Astrocyte (in vitro differentiated cells and primary cell): ENCODE measurements around the gene SFMBT2. TPM values are rescaled to one million over a fixed set of nuclear protein-coding genes. Genes with fewer than 3 reads are reported as not detected.
"Not testable (repeated sequence)": the region's sequence is repeated elsewhere in the genome, so short reads cannot be mapped to it uniquely, and the experiment has no call there.

Source experiments
- DNase-seq: peaks from one replicate; pipeline ENCODE4 v3.0.0-alpha.2; 2010; ENCODE audit warnings: low read depth
- FAIRE-seq: peaks from 2 replicates; lab custom pipeline; 2011; peaks lifted over from hg19 to GRCh38; lab: Jason Lieb, UNC
- H2AFZ ChIP-seq: 2 replicates; pipeline ENCODE4 v1.6.0; 2012; ENCODE audit warnings: low read depth, low read length, inconsistent platforms
- H3K27ac ChIP-seq: 2 replicates; pipeline ENCODE4 v1.5.1; 2011; ENCODE audit warnings: low read depth, low read length, inconsistent platforms
- H3K27me3 ChIP-seq: 2 replicates; pipeline ENCODE4 v1.6.0; 2011; ENCODE audit warnings: low read length, inconsistent platforms; ENCODE audit not compliant: insufficient read depth
- H3K36me3 ChIP-seq: 2 replicates; pipeline ENCODE4 v1.5.1; 2011; ENCODE audit warnings: low read length, inconsistent platforms; ENCODE audit not compliant: insufficient read depth
- H3K4me1 ChIP-seq: 2 replicates; pipeline ENCODE4 v1.5.1; 2011; ENCODE audit warnings: low read length, inconsistent platforms; ENCODE audit not compliant: insufficient read depth
- H3K4me2 ChIP-seq: 2 replicates; pipeline ENCODE4 v1.6.0; 2012; ENCODE audit warnings: low read length, inconsistent platforms
- H3K4me3 ChIP-seq: 2 replicates; pipeline ENCODE4 v1.5.1; 2011; ENCODE audit warnings: low read depth, mild to moderate bottlenecking, low read length, inconsistent platforms; ENCODE audit not compliant: insufficient read depth
- H3K79me2 ChIP-seq: 2 replicates; pipeline ENCODE4 v1.6.0; 2012; ENCODE audit warnings: mild to moderate bottlenecking, low read length, inconsistent platforms; ENCODE audit not compliant: insufficient read depth
- H3K9ac ChIP-seq: 2 replicates; pipeline ENCODE4 v1.6.0; 2012; ENCODE audit warnings: mild to moderate bottlenecking, low read length, inconsistent platforms
- H3K9me3 ChIP-seq: 2 replicates; pipeline ENCODE4 v1.5.1; 2012; ENCODE audit warnings: low read depth, mild to moderate bottlenecking, low read length, inconsistent platforms; ENCODE audit not compliant: insufficient read depth
- H4K20me1 ChIP-seq: 2 replicates; pipeline ENCODE4 v1.6.0; 2012; ENCODE audit warnings: low read length, inconsistent platforms; ENCODE audit not compliant: insufficient read depth
- H3K27ac Mint-ChIP-seq: one replicate; pipeline ENCODE4 v1.8.0; 2021; ENCODE audit warnings: mild to moderate bottlenecking, mixed read lengths; ENCODE audit not compliant: unreplicated experiment
- H3K27me3 Mint-ChIP-seq: one replicate; pipeline ENCODE4 v1.8.0; 2021; ENCODE audit warnings: low read depth, mixed read lengths; ENCODE audit not compliant: unreplicated experiment
- H3K36me3 Mint-ChIP-seq: one replicate; pipeline ENCODE4 v1.8.0; 2021; ENCODE audit warnings: low read depth, mixed read lengths; ENCODE audit not compliant: unreplicated experiment
- H3K4me1 Mint-ChIP-seq: one replicate; pipeline ENCODE4 v1.8.0; 2021; ENCODE audit warnings: low read depth, mixed read lengths; ENCODE audit not compliant: unreplicated experiment
- H3K4me3 Mint-ChIP-seq: one replicate; pipeline ENCODE4 v1.8.0; 2021; ENCODE audit warnings: mild to moderate bottlenecking, moderate library complexity, mixed read lengths; ENCODE audit not compliant: unreplicated experiment
- H3K9me3 Mint-ChIP-seq: one replicate; pipeline ENCODE4 v1.8.0; 2021; ENCODE audit warnings: mild to moderate bottlenecking, mixed read lengths; ENCODE audit not compliant: unreplicated experiment
- EZH2 ChIP-seq: IDR thresholded peaks from 2 replicates; pipeline ENCODE4 v1.6.1; 2012; ENCODE audit warnings: mild to moderate bottlenecking, low read length, inconsistent platforms; ENCODE audit not compliant: insufficient read depth
- total RNA-seq: library from RNA; stranded (reverse); gene quantifications from 2 replicates; pipeline ENCODE4 v1.2.1, GENCODE V29; 2021
- TF ChIP-seq, protein P1 (sequence below): IDR thresholded peaks from 2 replicates; pipeline ENCODE4 v1.5.1; 2011; ENCODE audit warnings: low read depth, mild to moderate bottlenecking, inconsistent platforms, low read length, moderate library complexity; ENCODE audit not compliant: insufficient read depth

SFMBT2 gene
- total RNA-seq, 1 donor from 2014 or later, result 3.9 TPM

GRCh38 chr10:7225133-7225532 is 185.7 kb downstream of the SFMBT2 start:
- no peak for FAIRE-seq
- Mint-ChIP-seq H3K9me3 (peaks cover 9% of the 10 kb centered on the region), H3K27me3 (no peaks in the 10 kb centered on the region)

GRCh38 chr10:7218968-7219367 is 191.9 kb downstream of the SFMBT2 start:
- H3K27me3 Mint-ChIP-seq, result no peaks in the 10 kb centered on the region
- H3K27me3 ChIP-seq, result no peaks in the 10 kb centered on the region
- TF ChIP-seq, protein P1, sequence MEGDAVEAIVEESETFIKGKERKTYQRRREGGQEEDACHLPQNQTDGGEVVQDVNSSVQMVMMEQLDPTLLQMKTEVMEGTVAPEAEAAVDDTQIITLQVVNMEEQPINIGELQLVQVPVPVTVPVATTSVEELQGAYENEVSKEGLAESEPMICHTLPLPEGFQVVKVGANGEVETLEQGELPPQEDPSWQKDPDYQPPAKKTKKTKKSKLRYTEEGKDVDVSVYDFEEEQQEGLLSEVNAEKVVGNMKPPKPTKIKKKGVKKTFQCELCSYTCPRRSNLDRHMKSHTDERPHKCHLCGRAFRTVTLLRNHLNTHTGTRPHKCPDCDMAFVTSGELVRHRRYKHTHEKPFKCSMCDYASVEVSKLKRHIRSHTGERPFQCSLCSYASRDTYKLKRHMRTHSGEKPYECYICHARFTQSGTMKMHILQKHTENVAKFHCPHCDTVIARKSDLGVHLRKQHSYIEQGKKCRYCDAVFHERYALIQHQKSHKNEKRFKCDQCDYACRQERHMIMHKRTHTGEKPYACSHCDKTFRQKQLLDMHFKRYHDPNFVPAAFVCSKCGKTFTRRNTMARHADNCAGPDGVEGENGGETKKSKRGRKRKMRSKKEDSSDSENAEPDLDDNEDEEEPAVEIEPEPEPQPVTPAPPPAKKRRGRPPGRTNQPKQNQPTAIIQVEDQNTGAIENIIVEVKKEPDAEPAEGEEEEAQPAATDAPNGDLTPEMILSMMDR, result no peak
- no peak for TF ChIP-seq EZH2
- H3K79me2 ChIP-seq, result no peaks in the 10 kb centered on the region
- H4K20me1 ChIP-seq, result no peaks in the 10 kb centered on the region
- H3K36me3 ChIP-seq, result no peaks in the 10 kb centered on the region
- no peak overlapping the region for H2AFZ ChIP-seq
- H3K4me3 Mint-ChIP-seq, result no peak overlapping the region
- no peak overlapping the region for H3K27ac ChIP-seq
- H3K36me3 Mint-ChIP-seq, result peaks cover 6% of the 10 kb centered on the region
- no peak overlapping the region for H3K9ac ChIP-seq
- H3K9me3 ChIP-seq, result peaks cover 3% of the 10 kb centered on the region
- DNase-seq, result peak; percentile 41
- no peak overlapping the region for H3K4me2 ChIP-seq
- FAIRE-seq, result no peak
- H3K27ac Mint-ChIP-seq, result no peak overlapping the region
- H3K4me1 Mint-ChIP-seq, result no peaks in the 10 kb centered on the region
- peaks cover 11% of the 10 kb centered on the region for H3K9me3 Mint-ChIP-seq
- H3K4me1 ChIP-seq, result no peaks in the 10 kb centered on the region
- no peak overlapping the region for H3K4me3 ChIP-seq

More at GRCh38 chr10:7225133-7225532, 185.7 kb downstream of the SFMBT2 start:
- no peak for DNase-seq
- H3K36me3 Mint-ChIP-seq, result peaks cover 11% of the 10 kb centered on the region
- Histone ChIP-seq H4K20me1 (no peaks in the 10 kb centered on the region), H3K9me3 (peaks cover 3% of the 10 kb centered on the region), H2AFZ (no peak overlapping the region), H3K36me3 (no peaks in the 10 kb centered on the region), H3K4me3 (no peak overlapping the region), H3K79me2 (no peaks in the 10 kb centered on the region), H3K4me1 (no peaks in the 10 kb centered on the region), H3K27me3 (no peaks in the 10 kb centered on the region), H3K4me2 (no peak overlapping the region), H3K9ac (no peak overlapping the region), H3K27ac (no peak overlapping the region)
- no peak overlapping the region for H3K4me3 Mint-ChIP-seq
- H3K4me1 Mint-ChIP-seq, result no peaks in the 10 kb centered on the region
- TF ChIP-seq, protein P1, result no peak
- no peak for TF ChIP-seq EZH2
- H3K27ac Mint-ChIP-seq, result no peak overlapping the region

GRCh38 chr10:7212696-7213095 is 198.1 kb downstream of the SFMBT2 start:
- not testable (repeated sequence) for DNase-seq, H3K4me1 Mint-ChIP-seq

More at GRCh38 chr10:7212696-7213095, 198.1 kb downstream of the SFMBT2 start:
- not testable (repeated sequence) for H4K20me1 ChIP-seq, H3K27ac ChIP-seq, H3K9me3 Mint-ChIP-seq, FAIRE-seq, H3K79me2 ChIP-seq, H3K4me1 ChIP-seq, H3K4me3 ChIP-seq, H3K9ac ChIP-seq, H3K9me3 ChIP-seq, H3K27ac Mint-ChIP-seq, H3K27me3 Mint-ChIP-seq, H3K4me2 ChIP-seq, H3K36me3 ChIP-seq, H3K27me3 ChIP-seq, H3K4me3 Mint-ChIP-seq, H2AFZ ChIP-seq
- H3K36me3 Mint-ChIP-seq, result peaks cover 11% of the 10 kb centered on the region
